Neuronal stem cell (in vitro differentiated cells): ENCODE results near the gene FNDC1.

Experiments used
- DNase-seq: peaks from one replicate; pipeline ENCODE4 v3.0.0-alpha.2; 2013; ENCODE audit warnings: low spot score
- H2AFZ ChIP-seq: one replicate; pipeline ENCODE4 v1.6.1; 2013; ENCODE audit warnings: mild to moderate bottlenecking, low read length, inconsistent platforms
- H2AK5ac ChIP-seq: 2 replicates; pipeline ENCODE4 v1.6.1; 2013; ENCODE audit warnings: low read depth, mild to moderate bottlenecking, inconsistent platforms, low read length, moderate library complexity, mixed read lengths
- H2BK120ac ChIP-seq: 2 replicates; pipeline ENCODE4 v1.6.1; 2013; ENCODE audit warnings: low read depth, mild to moderate bottlenecking, inconsistent platforms, low read length, moderate library complexity, mixed read lengths
- H2BK12ac ChIP-seq: one replicate; pipeline ENCODE4 v1.6.1; 2013; ENCODE audit warnings: low read length, inconsistent platforms
- H2BK15ac ChIP-seq: 2 replicates; pipeline ENCODE4 v1.6.1; 2013; ENCODE audit warnings: mild to moderate bottlenecking, low read length, inconsistent platforms, mixed read lengths
- H2BK5ac ChIP-seq: one replicate; pipeline ENCODE4 v1.6.1; 2013; ENCODE audit warnings: inconsistent platforms, mild to moderate bottlenecking, low read length, moderate library complexity
- H3K14ac ChIP-seq: one replicate; pipeline ENCODE4 v1.6.1; 2013; ENCODE audit warnings: low read length, inconsistent platforms
- H3K18ac ChIP-seq: 2 replicates; pipeline ENCODE4 v1.6.1; 2013; ENCODE audit warnings: low read length, inconsistent platforms
- H3K23ac ChIP-seq: 2 replicates; pipeline ENCODE4 v1.6.1; 2013; ENCODE audit warnings: low read depth, mild to moderate bottlenecking, mixed read lengths, low read length, inconsistent platforms; ENCODE audit not compliant: poor library complexity
- H3K27ac ChIP-seq: replicated peaks from 3 replicates; pipeline ENCODE4 v1.5.1; 2013; ENCODE audit warnings: low read length, inconsistent platforms
- H3K27me3 ChIP-seq, 3 experiments: 2 replicates each; pipeline ENCODE4 v1.6.1; 2013; ENCODE audit warnings: low read length in 3 of 3, mild to moderate bottlenecking in 2 of 3, inconsistent platforms in 1 of 3, low read depth in 1 of 3, mixed read lengths in 1 of 3, moderate library complexity in 1 of 3; ENCODE audit not compliant: control insufficient read depth in 3 of 3, insufficient read depth in 3 of 3
- H3K36me3 ChIP-seq, 2 donors: replicated peaks in 1 of 2; 2 replicates each; pipeline ENCODE4 v1.6.1; 2013; ENCODE audit warnings: low read length in 2 of 2; ENCODE audit not compliant: control insufficient read depth in 2 of 2, insufficient read depth in 2 of 2
- H3K4ac ChIP-seq: 2 replicates; pipeline ENCODE4 v1.6.1; 2013; ENCODE audit warnings: inconsistent platforms, mild to moderate bottlenecking, low read length, moderate library complexity
- H3K4me1 ChIP-seq, 2 donors: 1 replicate in 1 of 2; 2 replicates in 1 of 2; pipeline ENCODE4 v1.6.1; 2013; ENCODE audit warnings: low read length in 2 of 2, low read depth in 1 of 2; ENCODE audit not compliant: control insufficient read depth in 2 of 2, insufficient read depth in 1 of 2
- H3K4me2 ChIP-seq: one replicate; pipeline ENCODE4 v1.6.1; 2013; ENCODE audit warnings: mild to moderate bottlenecking, low read length, inconsistent platforms; ENCODE audit not compliant: insufficient read depth, poor library complexity, severe bottlenecking
- H3K4me3 ChIP-seq, 2 donors: 2 replicates each; pipeline ENCODE4 v1.5.1; 2013; ENCODE audit warnings: low read length in 2 of 2, mild to moderate bottlenecking in 2 of 2, inconsistent platforms in 1 of 2, moderate library complexity in 1 of 2
- H3K79me1 ChIP-seq: one replicate; pipeline ENCODE4 v1.6.1; 2013; ENCODE audit warnings: low read depth, mild to moderate bottlenecking, inconsistent platforms, low read length, moderate library complexity
- H3K9ac ChIP-seq: one replicate; pipeline ENCODE4 v1.6.1; 2013; ENCODE audit warnings: mild to moderate bottlenecking, low read depth, low read length, inconsistent platforms; ENCODE audit not compliant: poor library complexity
- H3K9me3 ChIP-seq, 2 donors: replicated peaks in 1 of 2; 2 replicates each; pipeline versions ENCODE3 to v1.6.1; 2013; ENCODE audit warnings: low read length in 2 of 2, mild to moderate bottlenecking in 2 of 2, inconsistent platforms in 1 of 2, low read depth in 1 of 2, mixed read lengths in 1 of 2, moderate library complexity in 1 of 2; ENCODE audit not compliant: control insufficient read depth in 2 of 2, insufficient read depth in 1 of 2
- H4K8ac ChIP-seq: one replicate; pipeline ENCODE4 v1.6.1; 2013; ENCODE audit warnings: low read depth, mild to moderate bottlenecking, inconsistent platforms, low read length, moderate library complexity
- H4K91ac ChIP-seq: one replicate; pipeline ENCODE4 v1.6.1; 2013; ENCODE audit warnings: low read length, low read depth, mild to moderate bottlenecking, inconsistent platforms; ENCODE audit not compliant: poor library complexity
- WGBS, 2 donors: extraction: QIAGEN DNeasy Blood & Tissue Kit; methylation state at CpG; one replicate each; pipeline ENCODE4 v1.1.7; 2013; ENCODE audit warnings: missing lambda C conversion rate in 2 of 2, mixed read lengths in 1 of 2; ENCODE audit not compliant: insufficient read length in 2 of 2, insufficient replicate concordance in 1 of 2; ENCODE audit errors: extremely low coverage in 2 of 2; 5-methylcytosine and 5-hydroxymethylcytosine counted together

Gene FNDC1

GRCh38 chr6:159268511-159268910, 99.3 kb downstream of the FNDC1 start:
- H3K14ac ChIP-seq, result no peak overlapping the region
- H4K91ac ChIP-seq, result no peak overlapping the region
- 100% methylated on average over 1 of the region's 1 CpG; no CpG with 5 or more reads in 1 of the 2 donors for WGBS, 2 donors
- H2BK15ac ChIP-seq, result no peak overlapping the region
- no peak overlapping the region for H3K4me2 ChIP-seq
- no peak overlapping the region for H3K9ac ChIP-seq
- no peaks in the 10 kb centered on the region for H3K27me3 ChIP-seq
- no peak overlapping the region for H2AFZ ChIP-seq
- H3K9me3 ChIP-seq, result no peaks in the 10 kb centered on the region
- H3K4ac ChIP-seq, result no peak overlapping the region
- no peak overlapping the region for H3K23ac ChIP-seq
- no peak overlapping the region for H2BK5ac ChIP-seq
- H3K18ac ChIP-seq, result no peak overlapping the region
- no peaks in the 10 kb centered on the region for H3K36me3 ChIP-seq
- no peak overlapping the region for H2BK12ac ChIP-seq
- H2AK5ac ChIP-seq, result no peak overlapping the region
- DNase-seq, result no peak
- no peaks in the 10 kb centered on the region for H3K4me1 ChIP-seq
- H3K27ac ChIP-seq, result no peak overlapping the region
- no peak overlapping the region for H2BK120ac ChIP-seq
- no peaks in the 10 kb centered on the region for H3K79me1 ChIP-seq
- H3K4me3 ChIP-seq, result no peak overlapping the region
- H4K8ac ChIP-seq, result no peak overlapping the region

DNA sequence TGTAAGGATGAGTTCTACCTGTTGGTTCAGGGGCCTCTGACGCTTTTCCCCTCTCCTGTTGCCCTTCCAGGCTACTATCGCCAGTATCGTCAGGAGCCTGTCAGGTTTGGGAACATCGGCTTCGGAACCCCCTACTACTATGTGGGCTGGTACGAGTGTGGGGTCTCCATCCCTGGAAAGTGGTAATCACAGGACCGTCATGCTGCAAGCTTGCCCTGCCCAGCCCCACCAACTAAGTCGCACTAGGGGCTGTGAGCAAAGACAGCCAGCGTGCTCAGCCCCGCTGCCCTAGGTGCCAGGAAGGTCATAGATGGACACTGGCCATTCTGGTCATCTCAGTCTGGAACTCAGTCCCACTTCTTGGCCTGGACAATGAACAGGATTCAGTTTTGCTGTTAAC, 102.1 kb downstream of the FNDC1 start:
- no peak for DNase-seq
- no peak overlapping the region for H4K91ac ChIP-seq
- no peaks in the 10 kb centered on the region for H3K4me1 ChIP-seq
- H2BK15ac ChIP-seq, result no peak overlapping the region
- H2BK12ac ChIP-seq, result no peak overlapping the region
- no peaks in the 10 kb centered on the region for H3K9me3 ChIP-seq
- H3K4me3 ChIP-seq, result no peak overlapping the region
- H3K4ac ChIP-seq, result no peak overlapping the region
- H3K9ac ChIP-seq, result peak overlapping the region; percentile 32
- H3K18ac ChIP-seq, result no peak overlapping the region
- H4K8ac ChIP-seq, result no peak overlapping the region
- no peak overlapping the region for H3K23ac ChIP-seq
- no peak overlapping the region for H2AK5ac ChIP-seq
- H3K36me3 ChIP-seq, result no peaks in the 10 kb centered on the region
- no peaks in the 10 kb centered on the region for H3K79me1 ChIP-seq
- H3K14ac ChIP-seq, result no peak overlapping the region
- H3K27ac ChIP-seq, result no peak overlapping the region
- no peak overlapping the region for H2BK120ac ChIP-seq
- no peaks in the 10 kb centered on the region for H3K27me3 ChIP-seq
- no peak overlapping the region for H3K4me2 ChIP-seq
- WGBS, 2 donors, result no CpG with 5 or more reads among the region's 10 CpGs
- H2AFZ ChIP-seq, result no peak overlapping the region
- H2BK5ac ChIP-seq, result no peak overlapping the region

DNA sequence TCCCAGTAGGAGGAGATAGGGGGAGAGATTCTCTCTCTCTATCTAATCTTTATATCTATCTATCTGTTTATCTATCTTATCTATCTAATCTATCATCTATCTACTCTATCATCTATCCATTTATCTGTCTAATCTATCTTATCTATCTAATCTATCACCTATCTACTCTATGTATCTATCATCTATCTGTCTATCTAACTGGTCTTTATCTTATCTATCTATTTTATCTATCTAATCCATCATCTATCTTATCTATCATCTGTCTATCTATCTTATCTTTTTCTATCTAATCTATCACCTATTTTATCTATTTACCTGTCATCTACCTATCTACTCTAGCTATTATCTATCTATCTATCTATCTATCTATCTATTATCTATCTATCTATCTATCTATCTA, 109.4 kb downstream of the FNDC1 start:
- Histone ChIP-seq H3K18ac (no peak overlapping the region), H3K9ac (no peak overlapping the region), H2BK5ac (no peak overlapping the region), H3K4me1 (peaks cover 0 to 2% of the 10 kb centered on the region in 2 donors), H3K23ac (no peak overlapping the region), H3K4me3 (no peak overlapping the region), H2AK5ac (no peak overlapping the region), H3K79me1 (no peaks in the 10 kb centered on the region), H4K8ac (no peak overlapping the region), H3K27me3 (no peaks in the 10 kb centered on the region), H2AFZ (no peak overlapping the region), H4K91ac (no peak overlapping the region), H3K4me2 (no peak overlapping the region), H3K9me3 (no peaks in the 10 kb centered on the region), H3K36me3 (no peaks in the 10 kb centered on the region), H2BK12ac (no peak overlapping the region), H3K14ac (no peak overlapping the region), H3K4ac (no peak overlapping the region), H2BK15ac (no peak overlapping the region), H3K27ac (no peak overlapping the region), H2BK120ac (no peak overlapping the region)
- DNase-seq, result no peak

- Histone ChIP-seq H3K27me3 (no peaks in the 10 kb centered on the region), H3K9me3 (no peaks in the 10 kb centered on the region), H2AFZ (no peak overlapping the region), H3K4me1 (peaks cover 0 to 2% of the 10 kb centered on the region in 2 donors), H3K4ac (no peak overlapping the region), H4K8ac (no peak overlapping the region), H3K9ac (no peak overlapping the region), H3K23ac (no peak overlapping the region), H3K36me3 (no peaks in the 10 kb centered on the region), H3K27ac (no peak overlapping the region), H2BK5ac (no peak overlapping the region), H3K4me2 (peak overlapping the region; percentile 14), H2BK12ac (no peak overlapping the region), H3K14ac (no peak overlapping the region), H2AK5ac (no peak overlapping the region), H4K91ac (no peak overlapping the region), H2BK120ac (no peak overlapping the region), H3K79me1 (no peaks in the 10 kb centered on the region), H3K4me3 (no peak overlapping the region), H3K18ac (no peak overlapping the region), H2BK15ac (no peak overlapping the region)
- no CpG with 5 or more reads among the region's 10 CpGs for WGBS, 2 donors
- DNase-seq, result no peak
Observed at GRCh38 chr6:159279790-159280277, 110.6 kb downstream of the FNDC1 start.
